Thoracic aorta (tissue), 2 donors: ENCODE data around the gene CDC37. TPM values are rescaled to one million over a fixed set of nuclear protein-coding genes. Genes with fewer than 3 reads are reported as not detected.

Source experiments
- ATAC-seq: fragments of 150-250 bp; one replicate; pipeline ENCODE4 v1.8.0; 2017; ENCODE audit warnings: low read depth; ENCODE audit not compliant: insufficient number of reproducible peaks, low FRiP score
- DNase-seq: peaks from one replicate; pipeline ENCODE4 v3.0.0-alpha.2; 2020; ENCODE audit warnings: low spot score
- H3K27ac ChIP-seq, 2 donors: fragments of 200-600 bp; sonication (generic); 1 replicate in 1 of 2; 2 replicates in 1 of 2; pipeline ENCODE4 v1.5.1; 2016; ENCODE audit warnings: mild to moderate bottlenecking in 2 of 2, moderate library complexity in 2 of 2
- H3K27me3 ChIP-seq: fragments of 200-600 bp; sonication (generic); replicated peaks from 2 replicates; pipeline ENCODE4 v1.6.0; 2016; ENCODE audit warnings: mild to moderate bottlenecking; ENCODE audit not compliant: insufficient read depth
- H3K36me3 ChIP-seq: fragments of 200-600 bp; sonication (generic); one replicate; pipeline ENCODE4 v1.5.1; 2016
- H3K4me1 ChIP-seq, 2 donors: fragments of 200-600 bp; sonication (generic); 1 replicate in 1 of 2; 2 replicates in 1 of 2; pipeline versions ENCODE4 v1.5.1 to v1.6.0; 2016; ENCODE audit warnings: low read depth in 2 of 2, mild to moderate bottlenecking in 1 of 2; ENCODE audit not compliant: control insufficient read depth in 1 of 2
- H3K4me3 ChIP-seq: fragments of 200-600 bp; sonication (generic); 2 replicates; pipeline ENCODE4 v1.5.1; 2016; ENCODE audit warnings: mild to moderate bottlenecking
- H3K9me3 ChIP-seq: fragments of 200-600 bp; sonication (generic); 2 replicates; pipeline ENCODE4 v1.5.1; 2016
- CTCF ChIP-seq: fragments of 200-600 bp; sonication (generic); IDR thresholded peaks from one replicate; pipeline ENCODE4 v1.5.1; 2019; ENCODE audit warnings: antibody characterized with exemption
- total RNA-seq, 2 donors: library from RNA; depleted of rRNA; stranded (reverse); fragments of >200 nt; gene quantifications; one replicate each; pipeline versions ENCODE4 v1.1.0 to v1.2.3, GENCODE V29; 2016

Gene CDC37
- 100 to 1,000 TPM; 133 to 166 TPM for total RNA-seq

DNA sequence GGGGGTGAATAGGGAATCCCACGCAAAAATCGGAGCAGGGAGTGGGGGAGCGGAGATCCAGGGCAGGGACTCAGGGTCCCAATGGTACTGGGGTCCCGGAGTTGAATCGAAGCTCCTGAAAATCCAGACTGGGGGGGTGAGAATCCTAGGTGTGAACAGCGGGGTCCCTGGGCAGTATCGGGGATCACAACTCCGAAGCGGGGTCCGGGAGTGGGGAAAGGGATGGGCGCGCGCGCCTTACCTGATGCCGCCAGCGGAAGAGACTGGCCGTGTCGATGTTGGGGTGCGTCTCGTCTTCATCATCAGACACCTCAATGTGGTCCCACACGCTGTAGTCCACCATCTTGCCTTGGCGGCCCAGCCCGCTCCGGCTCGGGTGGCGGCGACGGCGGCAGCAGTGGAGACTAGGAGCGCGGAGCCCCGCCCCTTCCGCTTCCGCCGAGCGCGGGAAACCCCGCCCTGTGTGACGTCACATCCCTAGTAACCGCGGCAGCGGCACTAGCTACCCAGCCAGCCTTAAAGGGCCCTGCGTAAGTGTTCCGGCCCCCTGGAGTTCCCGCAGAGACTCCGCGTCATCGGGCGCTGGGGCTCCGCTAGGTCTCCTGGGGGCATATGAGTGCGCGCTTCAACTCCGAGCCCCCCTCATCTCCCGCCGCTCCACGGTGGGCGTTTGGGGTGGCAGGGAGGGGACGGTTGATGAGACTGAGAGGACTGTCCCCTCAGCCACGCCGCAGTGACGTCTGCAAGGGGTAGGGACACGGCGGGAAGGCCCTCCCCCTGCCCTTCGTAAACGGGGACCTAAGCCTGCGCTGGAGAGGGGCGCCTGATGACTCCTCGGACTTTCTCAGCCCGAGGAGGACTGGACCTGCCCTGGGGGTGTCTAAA, at the start of gene CDC37:
TSS of gene CDC37 (minus strand) at position 406 of the 885 bp plus-strand sequence. CDS start at position 343, 63 bp downstream.
- DNase-seq (peak; percentile 84), ATAC-seq (peak; percentile 91)
- peak within 1 kb of the TSS; percentile 94 for H3K4me3 ChIP-seq
- no peaks in the 10 kb centered on the region for H3K9me3 ChIP-seq
- H3K4me1 ChIP-seq: peaks cover 24 to 40% of the 10 kb centered on the region in 2 donors
- peaks cover 10% of the 10 kb centered on the region for H3K27me3 ChIP-seq
- TF ChIP-seq CTCF: no peak
- no peaks in the 10 kb centered on the region for H3K36me3 ChIP-seq
- peak within 1 kb of the TSS; percentile 52 to 54 for H3K27ac ChIP-seq

DNA sequence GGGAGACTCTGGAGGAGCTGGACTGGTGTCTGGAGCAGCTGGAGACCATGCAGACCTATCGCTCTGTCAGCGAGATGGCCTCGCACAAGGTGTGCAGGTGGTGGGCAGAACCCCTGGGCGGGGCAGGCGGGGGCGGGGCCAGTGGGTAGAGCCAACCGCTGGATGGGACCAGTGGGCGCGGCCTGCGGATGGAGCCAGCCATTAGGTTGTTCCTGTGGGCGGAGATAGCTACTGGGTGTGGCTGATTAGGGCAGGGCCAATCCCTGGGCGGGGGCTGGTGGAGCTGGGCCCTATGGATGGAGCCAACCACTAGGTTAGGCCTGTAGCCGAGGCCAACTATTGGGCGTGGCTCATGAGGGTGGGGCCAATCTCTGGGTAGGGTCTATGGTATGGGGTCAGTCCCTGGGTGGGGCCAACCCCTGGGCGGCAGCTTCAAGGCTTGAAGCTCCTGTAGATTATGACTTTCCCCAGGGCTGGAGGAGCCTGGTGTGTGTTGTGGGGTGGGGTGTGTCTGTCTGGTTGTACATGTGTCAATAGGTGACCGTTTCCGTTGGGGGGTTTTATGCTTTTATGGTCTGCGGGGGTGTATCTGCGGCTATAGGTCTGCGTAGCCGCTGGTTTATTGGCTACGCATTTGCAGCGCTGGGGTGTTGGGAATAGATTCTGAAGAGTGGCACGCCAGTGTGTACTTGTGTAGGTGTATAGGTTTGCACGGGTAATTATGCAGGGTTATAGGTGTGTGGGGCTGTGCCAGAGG, 47.7 kb upstream of the CDC37 start:
- Histone ChIP-seq H3K27me3 (no peaks in the 10 kb centered on the region), H3K4me3 (no peak overlapping the region), H3K9me3 (no peaks in the 10 kb centered on the region), H3K4me1 (no peaks in the 10 kb centered on the region), H3K27ac (no peak overlapping the region), H3K36me3 (peaks cover 7% of the 10 kb centered on the region)
- TF ChIP-seq CTCF: no peak
- no peak for ATAC-seq
- no peak for DNase-seq

- no peak for ATAC-seq
- TF ChIP-seq CTCF: no peak
- Histone ChIP-seq H3K4me1 (no peaks in the 10 kb centered on the region), H3K4me3 (no peak overlapping the region), H3K27me3 (no peaks in the 10 kb centered on the region), H3K27ac (no peak overlapping the region), H3K9me3 (no peaks in the 10 kb centered on the region), H3K36me3 (peaks cover 7% of the 10 kb centered on the region)
- no peak for DNase-seq
Observed at GRCh38 chr19:10450191-10450852, 47.0 kb upstream of the CDC37 start.

DNA sequence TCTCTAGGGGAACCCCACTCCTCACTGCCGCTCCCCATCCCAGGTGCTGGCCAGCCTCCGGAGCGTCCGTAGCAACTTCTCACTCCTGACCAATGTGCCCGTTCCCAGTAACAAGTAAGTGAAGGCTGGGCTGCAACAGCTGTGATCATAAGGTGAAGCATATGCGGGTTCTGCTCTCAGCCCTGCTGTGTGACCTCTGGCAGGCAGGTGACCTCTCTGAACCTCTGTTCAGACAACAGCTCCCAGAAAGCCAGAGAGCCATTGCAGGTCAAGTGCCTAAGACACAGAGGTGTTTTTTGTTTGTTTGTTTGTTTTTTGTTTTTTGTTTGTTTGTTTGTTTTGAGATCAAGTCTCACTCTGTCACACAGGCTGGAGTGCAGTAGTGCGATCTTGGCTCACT, 45.7 kb upstream of the CDC37 start:
- Histone ChIP-seq H3K36me3 (peaks cover 5% of the 10 kb centered on the region), H3K27me3 (no peaks in the 10 kb centered on the region), H3K4me3 (no peak overlapping the region), H3K4me1 (no peaks in the 10 kb centered on the region), H3K27ac (no peak overlapping the region), H3K9me3 (no peaks in the 10 kb centered on the region)
- no peak for TF ChIP-seq CTCF
- ATAC-seq (no peak), DNase-seq (no peak)

- H3K27ac ChIP-seq: no peak overlapping the region
- H3K27me3 ChIP-seq: no peaks in the 10 kb centered on the region
- no peak overlapping the region for H3K4me3 ChIP-seq
- no peaks in the 10 kb centered on the region for H3K9me3 ChIP-seq
- DNase-seq (no peak), ATAC-seq (no peak)
- TF ChIP-seq CTCF: no peak
- H3K4me1 ChIP-seq: no peaks in the 10 kb centered on the region
- peaks cover 3% of the 10 kb centered on the region for H3K36me3 ChIP-seq
Observed at GRCh38 chr19:10442698-10443097, 39.4 kb upstream of the CDC37 start.
